ENCODE results near the gene MOXD1. TPM values are rescaled to one million over a fixed set of nuclear protein-coding genes. Genes with fewer than 3 reads are reported as not detected.

The MOXD1 gene
- total RNA-seq, 4 donors from 2014 or later = 1.3 to 3.8 (median 1.5) TPM

GRCh38 chr6:132414761-132415160 lies 13.5 kb upstream of the MOXD1 start:
- Histone ChIP-seq H3K4me3 (replicated peaks in 1 of 3) (no peak overlapping the region), H3K27me3 (no peaks in the 10 kb centered on the region), H3K9me3 (no peaks in the 10 kb centered on the region), H3K4me1 (no peaks in the 10 kb centered on the region), H3K27ac (no peak overlapping the region), H3K36me3 (no peaks in the 10 kb centered on the region)
- DNase-seq = no peak
- intact Hi-C loops (cut with DNase I) = no loop called here
- TF ChIP-seq POLR2A (IDR thresholded peaks at IDR 0.05) (no peak), CTCF (IDR thresholded peaks at IDR 0.05) (no peak)
- WGBS, 2 donors = 83 to 84% methylated on average over 5 of the region's 5 CpGs

GRCh38 chr6:132414322-132414721 lies 13.0 kb upstream of the MOXD1 start:
- Histone ChIP-seq H3K9me3 (no peaks in the 10 kb centered on the region), H3K27ac (no peak overlapping the region), H3K4me3 (replicated peaks in 1 of 3) (no peak overlapping the region), H3K27me3 (no peaks in the 10 kb centered on the region), H3K4me1 (no peaks in the 10 kb centered on the region), H3K36me3 (no peaks in the 10 kb centered on the region)
- no peak for TF ChIP-seq POLR2A (IDR thresholded peaks at IDR 0.05)
- TF ChIP-seq CTCF (IDR thresholded peaks at IDR 0.05) = no peak
- DNase-seq = no peak
- intact Hi-C loops (cut with DNase I) = no loop called here
- WGBS, 2 donors = 44 to 52% methylated on average over 6 of the region's 6 CpGs

GRCh38 chr6:132413499-132413802 lies 12.2 kb upstream of the MOXD1 start:
- H3K36me3 ChIP-seq = no peaks in the 10 kb centered on the region
- no peaks in the 10 kb centered on the region for H3K9me3 ChIP-seq
- no peaks in the 10 kb centered on the region for H3K4me1 ChIP-seq
- no peak overlapping the region for H3K27ac ChIP-seq
- no peak overlapping the region for H3K4me3 ChIP-seq (replicated peaks in 1 of 3)
- intact Hi-C loops (cut with DNase I) = no loop called here
- 56 to 59% methylated on average over 1 of the region's 1 CpG for WGBS, 2 donors
- no peak for TF ChIP-seq CTCF (IDR thresholded peaks at IDR 0.05)
- TF ChIP-seq POLR2A (IDR thresholded peaks at IDR 0.05) = no peak
- DNase-seq = no peak
- no peaks in the 10 kb centered on the region for H3K27me3 ChIP-seq

GRCh38 chr6:132412656-132413498 lies 11.6 kb upstream of the MOXD1 start:
- Histone ChIP-seq H3K9me3 (no peaks in the 10 kb centered on the region), H3K27ac (no peak overlapping the region), H3K4me3 (replicated peaks in 1 of 3) (no peak overlapping the region), H3K27me3 (no peaks in the 10 kb centered on the region), H3K36me3 (no peaks in the 10 kb centered on the region), H3K4me1 (no peaks in the 10 kb centered on the region)
- intact Hi-C loops (cut with DNase I) = no loop called here
- no peak for TF ChIP-seq POLR2A (IDR thresholded peaks at IDR 0.05)
- TF ChIP-seq CTCF (IDR thresholded peaks at IDR 0.05) = no peak
- WGBS, 2 donors = 91 to 92% methylated on average over 5 of the region's 5 CpGs
- DNase-seq = no peak

- H3K27me3 ChIP-seq = no peaks in the 10 kb centered on the region
- intact Hi-C loops (cut with DNase I) = no loop called here
- no peaks in the 10 kb centered on the region for H3K36me3 ChIP-seq
- H3K4me3 ChIP-seq (replicated peaks in 1 of 3) = no peak overlapping the region
- no peak overlapping the region for H3K27ac ChIP-seq
- H3K4me1 ChIP-seq = no peaks in the 10 kb centered on the region
- WGBS, 2 donors = 84 to 88% methylated on average over 4 of the region's 4 CpGs
- no peaks in the 10 kb centered on the region for H3K9me3 ChIP-seq
- TF ChIP-seq POLR2A (IDR thresholded peaks at IDR 0.05) (no peak), CTCF (IDR thresholded peaks at IDR 0.05) (no peak)
- DNase-seq = no peak
These were observed 10.0 kb upstream of the MOXD1 start for GRCh38 chr6:132411296-132411695.

Data from thyroid gland (tissue), 4 donors.